SK-N-MC (cell line): ENCODE data around the gene MIF.

Source experiments
- EZH2 ChIP-seq: fragments of 200-600 bp; sonication (generic); IDR thresholded peaks from one replicate; pipeline ENCODE4 v1.6.1; 2017; ENCODE audit warnings: antibody characterized with exemption
- POLR2AphosphoS5 ChIP-seq: IDR thresholded peaks from 2 replicates; pipeline ENCODE4 v1.6.1; 2012; ENCODE audit warnings: mild to moderate bottlenecking, low read depth, low read length, borderline replicate concordance

DNA sequence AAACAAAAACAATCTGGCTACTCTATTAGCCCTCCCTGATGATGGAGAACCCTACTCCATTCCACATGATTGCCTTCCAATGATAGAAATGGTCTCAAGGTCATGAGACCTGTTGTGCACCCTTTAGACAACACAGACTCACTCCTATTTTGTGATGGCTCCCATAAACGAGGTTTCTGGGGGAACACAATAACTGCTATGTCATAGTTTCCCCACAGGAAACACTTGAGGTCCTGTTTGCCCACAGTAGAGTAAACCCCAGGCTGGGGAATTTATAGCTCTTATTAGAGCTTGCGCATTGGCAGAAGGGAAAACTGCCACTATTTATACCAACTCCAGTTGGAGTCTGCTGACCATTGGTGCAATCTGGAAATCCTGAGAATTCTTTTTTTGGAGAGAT is 28.7 kb downstream of the MIF start:
- TF ChIP-seq EZH2: no peak
- TF ChIP-seq POLR2AphosphoS5: no peak
